ENCODE data around the gene SLC25A19.

The SLC25A19 gene
- 18.0 to 25.3 reads per million in 2 donors for total RNA-seq

- peak; percentile 89 to 100 (median 95) for DNase-seq
These were observed at the start of gene SLC25A19 for GRCh38 chr17:75289115-75289831. Gene SLC25A19, minus strand, starts transcription at chr17:75289433. Its CDS starts 2,669 bp downstream, at chr17:75286764.

GRCh38 chr17:75338335-75338734 is 49.1 kb upstream of the SLC25A19 start:
- peak in 2 of 5 experiments; percentile 19 to 83 for DNase-seq

GRCh38 chr17:75335315-75335714 is 46.1 kb upstream of the SLC25A19 start:
- peak in 1 of 5 experiments; percentile 53 for DNase-seq

- no peak for DNase-seq
These were observed 45.5 kb upstream of the SLC25A19 start for GRCh38 chr17:75334723-75335122.

- DNase-seq, result no peak
These were observed 42.4 kb upstream of the SLC25A19 start for GRCh38 chr17:75331671-75332070.

- DNase-seq, result no peak
These were observed 38.5 kb upstream of the SLC25A19 start for GRCh38 chr17:75327757-75328156.

GRCh38 chr17:75326226-75326848 is 37.1 kb upstream of the SLC25A19 start:
- no peak for DNase-seq

GRCh38 chr17:75325827-75326225 is 36.6 kb upstream of the SLC25A19 start:
- no peak for DNase-seq

- DNase-seq, result no peak
These were observed 36.1 kb upstream of the SLC25A19 start for GRCh38 chr17:75325348-75325747.

- DNase-seq, result no peak
These were observed 32.3 kb upstream of the SLC25A19 start for GRCh38 chr17:75321506-75321905.

- DNase-seq, result no peak
These were observed 30.9 kb upstream of the SLC25A19 start for GRCh38 chr17:75319904-75320691.

- DNase-seq, result no peak
These were observed 29.5 kb upstream of the SLC25A19 start for GRCh38 chr17:75318615-75319222.

GRCh38 chr17:75318211-75318610 is 29.0 kb upstream of the SLC25A19 start:
- no peak for DNase-seq

GRCh38 chr17:75317671-75318070 is 28.4 kb upstream of the SLC25A19 start:
- DNase-seq, result no peak

GRCh38 chr17:75316253-75316652 is 27.0 kb upstream of the SLC25A19 start:
- no peak for DNase-seq

GRCh38 chr17:75315541-75316243 is 26.5 kb upstream of the SLC25A19 start:
- DNase-seq, result peak in 1 of 5 experiments; percentile 54

- DNase-seq, result no peak
These were observed 24.8 kb upstream of the SLC25A19 start for GRCh38 chr17:75313941-75314551.

- no peak for DNase-seq
These were observed 19.7 kb upstream of the SLC25A19 start for GRCh38 chr17:75308732-75309629.

GRCh38 chr17:75307957-75308731 is 18.9 kb upstream of the SLC25A19 start:
- DNase-seq, result no peak
